Activated B cell treated with CpG ODN at 0.5 μM for 24 hours (primary cell): Measurements from ENCODE around the gene CYP2J2. TPM values are rescaled to one million over a fixed set of nuclear protein-coding genes. Genes with fewer than 3 reads are reported as not detected.
"Not testable (repeated sequence)": the region's sequence is repeated elsewhere in the genome, so short reads cannot be mapped to it uniquely, and the experiment has no call there.

ENCODE experiments used
- ATAC-seq: fragments of 200-7000 bp; cut with Tn5 transposase; one replicate; pipeline ENCODE4 v1.10.0; 2021; ENCODE audit warnings: low read depth, mild to moderate bottlenecking, moderate library complexity
- CTCF ChIA-PET: fragments of 350-600 bp; sonication (Branson Sonifier 250); formaldehyde crosslinking; loops from one replicate; lab custom pipeline; 2021; ENCODE audit warnings: antibody characterized with exemption; lab: Charles Lee
- POLR2A ChIA-PET: fragments of 350-600 bp; sonication (Branson Sonifier 250); formaldehyde crosslinking; loops from one replicate; lab custom pipeline; 2021; ENCODE audit warnings: antibody characterized with exemption; lab: Charles Lee
- DNase-seq: peaks from one replicate; pipeline ENCODE4 v3.0.0; 2022
- H3K27ac Mint-ChIP-seq: one replicate; pipeline ENCODE4 v1.8.0; 2020; ENCODE audit warnings: mixed read lengths
- H3K27me3 Mint-ChIP-seq: one replicate; pipeline ENCODE4 v1.8.0; 2021; ENCODE audit warnings: mixed read lengths
- H3K36me3 Mint-ChIP-seq: one replicate; pipeline ENCODE4 v1.8.0; 2021; ENCODE audit warnings: low read depth, mixed read lengths
- H3K4me1 Mint-ChIP-seq: one replicate; pipeline ENCODE4 v1.8.0; 2021; ENCODE audit warnings: mixed read lengths
- H3K4me3 Mint-ChIP-seq: one replicate; pipeline ENCODE4 v1.8.0; 2020; ENCODE audit warnings: mild to moderate bottlenecking, mixed read lengths
- H3K9me3 Mint-ChIP-seq: one replicate; pipeline ENCODE4 v1.8.0; 2020; ENCODE audit warnings: mixed read lengths
- intact Hi-C: fragments of 100-400 bp; cut with micrococcal nuclease; formaldehyde crosslinking; loops from one replicate; pipeline ENCODE4 v1.15.1; 2024
- total RNA-seq: library from RNA; stranded (reverse); gene quantifications from 2 replicates; pipeline ENCODE4 v1.2.3, GENCODE V29; 2022
- TF ChIP-seq, protein P1 (sequence below): fragments of 200-600 bp; IDR thresholded peaks from one replicate; pipeline ENCODE4 v1.8.0; 2022; ENCODE audit warnings: antibody characterized with exemption, mild to moderate bottlenecking

Gene CYP2J2
- total RNA-seq, 1 donor from 2014 or later = 0.24 TPM

GRCh38 chr1:59866462-59866861 lies 60.1 kb downstream of the CYP2J2 start:
- no peak for DNase-seq
- no peak for ATAC-seq
- POLR2A ChIA-PET = no interaction called here
- CTCF ChIA-PET = no interaction called here
- no peak overlapping the region for H3K27ac Mint-ChIP-seq
- TF ChIP-seq, protein P1, sequence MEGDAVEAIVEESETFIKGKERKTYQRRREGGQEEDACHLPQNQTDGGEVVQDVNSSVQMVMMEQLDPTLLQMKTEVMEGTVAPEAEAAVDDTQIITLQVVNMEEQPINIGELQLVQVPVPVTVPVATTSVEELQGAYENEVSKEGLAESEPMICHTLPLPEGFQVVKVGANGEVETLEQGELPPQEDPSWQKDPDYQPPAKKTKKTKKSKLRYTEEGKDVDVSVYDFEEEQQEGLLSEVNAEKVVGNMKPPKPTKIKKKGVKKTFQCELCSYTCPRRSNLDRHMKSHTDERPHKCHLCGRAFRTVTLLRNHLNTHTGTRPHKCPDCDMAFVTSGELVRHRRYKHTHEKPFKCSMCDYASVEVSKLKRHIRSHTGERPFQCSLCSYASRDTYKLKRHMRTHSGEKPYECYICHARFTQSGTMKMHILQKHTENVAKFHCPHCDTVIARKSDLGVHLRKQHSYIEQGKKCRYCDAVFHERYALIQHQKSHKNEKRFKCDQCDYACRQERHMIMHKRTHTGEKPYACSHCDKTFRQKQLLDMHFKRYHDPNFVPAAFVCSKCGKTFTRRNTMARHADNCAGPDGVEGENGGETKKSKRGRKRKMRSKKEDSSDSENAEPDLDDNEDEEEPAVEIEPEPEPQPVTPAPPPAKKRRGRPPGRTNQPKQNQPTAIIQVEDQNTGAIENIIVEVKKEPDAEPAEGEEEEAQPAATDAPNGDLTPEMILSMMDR = no peak
- no peaks in the 10 kb centered on the region for H3K9me3 Mint-ChIP-seq
- no peaks in the 10 kb centered on the region for H3K27me3 Mint-ChIP-seq
- intact Hi-C loops = no loop called here
- no peak overlapping the region for H3K4me3 Mint-ChIP-seq
- no peaks in the 10 kb centered on the region for H3K4me1 Mint-ChIP-seq
- peaks cover 48% of the 10 kb centered on the region for H3K36me3 Mint-ChIP-seq

GRCh38 chr1:59857679-59858354 lies 68.8 kb downstream of the CYP2J2 start:
- CTCF ChIA-PET = no interaction called here

DNA sequence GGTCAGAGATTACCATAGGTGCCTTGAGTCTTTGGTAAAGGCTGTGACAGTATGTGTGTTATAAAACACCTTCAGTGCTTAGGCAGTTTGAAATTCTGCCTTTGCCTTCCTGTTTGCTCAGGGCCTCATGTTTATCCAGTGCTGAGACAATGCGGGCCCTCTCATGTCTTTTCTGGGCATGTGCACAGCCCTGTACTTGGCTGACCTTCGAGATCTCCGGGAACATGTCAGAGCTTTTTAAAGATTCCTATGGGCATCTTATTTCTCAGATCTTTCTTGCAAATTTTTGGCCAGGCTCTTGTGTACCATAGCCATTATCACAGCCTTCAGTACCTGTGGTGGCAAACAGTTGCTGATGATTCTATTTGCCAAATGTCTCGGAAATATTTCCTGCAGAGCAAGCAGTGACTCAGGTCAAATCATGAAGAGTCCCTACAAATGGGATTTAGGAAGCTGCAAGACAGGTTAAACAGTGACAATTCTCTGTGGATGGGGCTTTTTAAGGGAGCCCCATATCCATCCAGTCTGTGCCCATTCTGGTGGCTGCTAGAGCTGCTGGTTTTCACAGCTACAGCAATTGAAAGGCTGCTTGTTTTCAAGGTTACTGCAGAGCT lies 69.7 kb downstream of the CYP2J2 start:
- CTCF ChIA-PET = no interaction called here
- Mint-ChIP-seq H3K9me3 (peaks cover 6% of the 10 kb centered on the region), H3K27ac (no peak overlapping the region), H3K4me3 (no peak overlapping the region), H3K4me1 (no peaks in the 10 kb centered on the region), H3K27me3 (no peaks in the 10 kb centered on the region), H3K36me3 (peaks cover 24% of the 10 kb centered on the region)
- TF ChIP-seq, protein P1 = no peak
- POLR2A ChIA-PET = no interaction called here
- DNase-seq = no peak
- ATAC-seq = no peak
- intact Hi-C loops = no loop called here

More at GRCh38 chr1:59857679-59858354, 68.8 kb downstream of the CYP2J2 start:
- ATAC-seq (no peak), DNase-seq (no peak)
- no peaks in the 10 kb centered on the region for H3K27me3 Mint-ChIP-seq
- H3K9me3 Mint-ChIP-seq = peaks cover 6% of the 10 kb centered on the region
- POLR2A ChIA-PET = no interaction called here
- intact Hi-C loops = no loop called here
- no peaks in the 10 kb centered on the region for H3K4me1 Mint-ChIP-seq
- H3K4me3 Mint-ChIP-seq = no peak overlapping the region
- peaks cover 25% of the 10 kb centered on the region for H3K36me3 Mint-ChIP-seq
- TF ChIP-seq, protein P1 = no peak
- no peak overlapping the region for H3K27ac Mint-ChIP-seq

GRCh38 chr1:59855297-59855696 lies 71.3 kb downstream of the CYP2J2 start:
- intact Hi-C loops, POLR2A ChIA-PET, H3K4me3 Mint-ChIP-seq, H3K27ac Mint-ChIP-seq, H3K4me1 Mint-ChIP-seq, ATAC-seq, H3K27me3 Mint-ChIP-seq, H3K9me3 Mint-ChIP-seq, DNase-seq: not testable (repeated sequence)
- CTCF ChIA-PET = interaction anchor here (1.2 kb wide), 1 partner anchor 92 kb away, joined by 3 read pairs; no protein-coding TSS in a partner anchor
- H3K36me3 Mint-ChIP-seq = peaks cover 21% of the 10 kb centered on the region

DNA sequence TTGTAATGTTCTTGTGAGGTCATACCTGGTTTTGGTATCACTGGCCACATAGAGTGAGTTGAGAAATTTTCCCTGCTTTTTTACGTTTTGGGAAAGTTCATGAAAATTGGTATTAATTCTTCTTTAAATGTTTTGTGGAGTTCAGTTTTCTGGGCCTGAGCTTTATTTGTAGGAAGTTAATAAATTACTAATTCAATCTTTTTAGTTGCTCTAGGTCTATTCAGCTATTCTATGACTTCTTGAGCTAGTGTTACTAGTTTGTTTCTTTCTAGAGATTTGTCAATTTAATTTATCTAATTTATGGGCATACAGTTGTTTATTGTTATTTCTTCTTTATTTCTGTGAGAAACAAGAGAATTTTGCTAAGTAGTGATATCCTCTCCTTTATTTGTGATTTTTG lies 74.5 kb downstream of the CYP2J2 start:
- DNase-seq (no peak), ATAC-seq (no peak)
- Mint-ChIP-seq H3K27ac (no peak overlapping the region), H3K36me3 (peaks cover 31% of the 10 kb centered on the region), H3K27me3 (no peaks in the 10 kb centered on the region), H3K4me1 (no peaks in the 10 kb centered on the region), H3K9me3 (peaks cover 6% of the 10 kb centered on the region), H3K4me3 (no peak overlapping the region)
- ChIA-PET CTCF (no interaction called here), POLR2A (no interaction called here)
- TF ChIP-seq, protein P1 = no peak
- intact Hi-C loops = no loop called here
